ENCODE measurements around the gene PPWD1. TPM values are rescaled to one million over a fixed set of nuclear protein-coding genes. Genes with fewer than 3 reads are reported as not detected.

The PPWD1 gene
- polyA plus RNA-seq, 3 donors: 7.7 to 23.9 (median 12.3) TPM

DNA sequence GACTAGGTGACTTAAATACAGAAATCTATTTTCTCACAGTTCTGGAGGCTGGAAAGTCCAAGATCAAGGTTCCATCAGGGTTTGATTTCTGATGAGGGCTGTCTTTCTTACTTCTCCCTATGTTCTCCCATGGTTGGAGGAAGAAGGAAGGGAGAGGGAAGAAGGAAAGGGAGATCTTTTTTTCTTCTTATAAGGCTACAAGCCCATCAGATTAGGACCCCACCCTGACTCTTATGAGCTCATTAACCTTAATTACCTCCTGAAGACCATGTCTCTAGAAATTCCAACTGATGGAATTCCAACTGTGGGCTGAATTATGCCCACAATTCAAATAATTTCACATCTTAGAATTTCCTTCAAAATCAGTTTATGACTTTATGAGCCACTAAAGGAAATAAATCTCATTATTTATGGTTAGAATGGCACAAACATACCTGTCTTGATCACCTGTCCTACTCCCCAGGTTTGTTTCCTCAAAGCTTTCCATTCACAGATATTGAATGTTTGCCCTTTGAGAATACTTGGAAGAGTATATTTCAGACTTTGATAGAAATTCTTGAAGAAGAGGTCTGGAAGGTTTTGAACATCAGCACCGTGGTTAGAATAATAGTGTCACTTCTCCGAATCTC, 7.6 kb downstream of the PPWD1 start:
- Mint-ChIP-seq H3K27me3 (ENCODE audit: low read depth in 3 of 3) (no peaks in the 10 kb centered on the region), H3K4me3 (no peak overlapping the region), H3K27ac (no peak overlapping the region), H3K4me1 (peaks cover 4% of the 10 kb centered on the region), H3K36me3 (peaks cover 49 to 55% of the 10 kb centered on the region in 2 donors), H3K9me3 (no peaks in the 10 kb centered on the region)
- H3K27ac ChIP-seq (ENCODE audit: low read depth in 1 of 2, low read length in 2 of 2): no peak overlapping the region
- H3K36me3 ChIP-seq (replicated peaks in 1 of 2; ENCODE audit: control insufficient read depth in 1 of 2, insufficient read depth in 2 of 2, low read length in 2 of 2): peaks cover 52 to 71% of the 10 kb centered on the region in 2 donors
- no peaks in the 10 kb centered on the region for H3K27me3 ChIP-seq (ENCODE audit: control insufficient read depth in 2 of 2, insufficient read depth in 2 of 2, low read length in 2 of 2)
- no peaks in the 10 kb centered on the region for H3K4me1 ChIP-seq (ENCODE audit: control insufficient read depth in 1 of 2, insufficient read depth in 2 of 2, low read length in 2 of 2)
- H3K4me2 ChIP-seq (replicated peaks; ENCODE audit: extremely low read depth, low read length, poor library complexity, severe bottlenecking): no peak overlapping the region
- H3K9me3 ChIP-seq (replicated peaks in 1 of 2; ENCODE audit: control insufficient read depth in 1 of 2, insufficient read depth in 1 of 2, low read length in 2 of 2): no peaks in the 10 kb centered on the region
- 100% methylated on average over 2 of the region's 2 CpGs for WGBS (ENCODE audit: insufficient coverage)
- H3K79me2 ChIP-seq (ENCODE audit: insufficient read depth, low read length): peaks cover 23% of the 10 kb centered on the region
- TF ChIP-seq, protein P1, sequence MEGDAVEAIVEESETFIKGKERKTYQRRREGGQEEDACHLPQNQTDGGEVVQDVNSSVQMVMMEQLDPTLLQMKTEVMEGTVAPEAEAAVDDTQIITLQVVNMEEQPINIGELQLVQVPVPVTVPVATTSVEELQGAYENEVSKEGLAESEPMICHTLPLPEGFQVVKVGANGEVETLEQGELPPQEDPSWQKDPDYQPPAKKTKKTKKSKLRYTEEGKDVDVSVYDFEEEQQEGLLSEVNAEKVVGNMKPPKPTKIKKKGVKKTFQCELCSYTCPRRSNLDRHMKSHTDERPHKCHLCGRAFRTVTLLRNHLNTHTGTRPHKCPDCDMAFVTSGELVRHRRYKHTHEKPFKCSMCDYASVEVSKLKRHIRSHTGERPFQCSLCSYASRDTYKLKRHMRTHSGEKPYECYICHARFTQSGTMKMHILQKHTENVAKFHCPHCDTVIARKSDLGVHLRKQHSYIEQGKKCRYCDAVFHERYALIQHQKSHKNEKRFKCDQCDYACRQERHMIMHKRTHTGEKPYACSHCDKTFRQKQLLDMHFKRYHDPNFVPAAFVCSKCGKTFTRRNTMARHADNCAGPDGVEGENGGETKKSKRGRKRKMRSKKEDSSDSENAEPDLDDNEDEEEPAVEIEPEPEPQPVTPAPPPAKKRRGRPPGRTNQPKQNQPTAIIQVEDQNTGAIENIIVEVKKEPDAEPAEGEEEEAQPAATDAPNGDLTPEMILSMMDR (IDR thresholded peaks at IDR 0.05): no peak
- no peak overlapping the region for H2AFZ ChIP-seq (ENCODE audit: insufficient read depth, low read depth, low read length, poor library complexity, severe bottlenecking)
- intact Hi-C loops (cut with micrococcal nuclease): no loop called here
- no peaks in the 10 kb centered on the region for H4K20me1 ChIP-seq (ENCODE audit: insufficient read depth, low read length)
- H3K4me3 ChIP-seq (replicated peaks in 1 of 3; ENCODE audit: low read depth in 2 of 3, low read length in 3 of 3): no peak overlapping the region
- no peak overlapping the region for H3K9ac ChIP-seq (ENCODE audit: insufficient read depth, low read length, poor library complexity, severe bottlenecking)
- DNase-seq: no peak

DNA sequence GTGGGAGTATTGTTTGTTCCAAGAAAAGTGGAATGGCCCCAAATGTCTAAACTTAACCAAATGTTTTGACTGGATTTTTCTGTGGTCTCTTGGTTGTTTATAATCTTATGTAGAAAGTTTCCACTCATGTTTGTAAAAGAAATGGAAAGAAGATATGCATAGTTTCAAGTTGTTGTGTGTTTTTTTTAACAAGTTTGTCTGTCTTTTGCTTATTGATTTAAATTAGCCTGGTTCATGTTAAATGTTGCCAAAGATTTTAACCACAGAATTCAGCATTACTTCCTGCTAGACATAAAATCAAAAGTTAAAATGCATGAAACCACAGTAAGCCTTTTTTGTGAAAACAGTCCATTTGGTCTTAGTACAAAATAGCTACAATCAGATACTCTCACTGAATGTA, 14.0 kb downstream of the PPWD1 start:
- H3K4me3 Mint-ChIP-seq: no peak overlapping the region
- H3K27me3 Mint-ChIP-seq (ENCODE audit: low read depth in 3 of 3): no peaks in the 10 kb centered on the region
- Histone ChIP-seq H2AFZ (ENCODE audit: insufficient read depth, low read depth, low read length, poor library complexity, severe bottlenecking) (no peak overlapping the region), H4K20me1 (ENCODE audit: insufficient read depth, low read length) (no peaks in the 10 kb centered on the region), H3K36me3 (replicated peaks in 1 of 2; ENCODE audit: control insufficient read depth in 1 of 2, insufficient read depth in 2 of 2, low read length in 2 of 2) (peaks cover 60 to 92% of the 10 kb centered on the region in 2 donors), H3K4me2 (replicated peaks; ENCODE audit: extremely low read depth, low read length, poor library complexity, severe bottlenecking) (no peak overlapping the region), H3K4me1 (ENCODE audit: control insufficient read depth in 1 of 2, insufficient read depth in 2 of 2, low read length in 2 of 2) (no peaks in the 10 kb centered on the region), H3K9me3 (replicated peaks in 1 of 2; ENCODE audit: control insufficient read depth in 1 of 2, insufficient read depth in 1 of 2, low read length in 2 of 2) (no peaks in the 10 kb centered on the region), H3K27ac (ENCODE audit: low read depth in 1 of 2, low read length in 2 of 2) (no peak overlapping the region), H3K4me3 (replicated peaks in 1 of 3; ENCODE audit: low read depth in 2 of 3, low read length in 3 of 3) (no peak overlapping the region), H3K27me3 (ENCODE audit: control insufficient read depth in 2 of 2, insufficient read depth in 2 of 2, low read length in 2 of 2) (no peaks in the 10 kb centered on the region), H3K9ac (ENCODE audit: insufficient read depth, low read length, poor library complexity, severe bottlenecking) (no peak overlapping the region), H3K79me2 (ENCODE audit: insufficient read depth, low read length) (peaks cover 3% of the 10 kb centered on the region)
- peaks cover 62 to 65% of the 10 kb centered on the region in 2 donors for H3K36me3 Mint-ChIP-seq
- H3K4me1 Mint-ChIP-seq: no peaks in the 10 kb centered on the region
- no peak for DNase-seq
- no peak overlapping the region for H3K27ac Mint-ChIP-seq
- intact Hi-C loops (cut with micrococcal nuclease): no loop called here
- TF ChIP-seq, protein P1 (IDR thresholded peaks at IDR 0.05): no peak
- H3K9me3 Mint-ChIP-seq: no peaks in the 10 kb centered on the region

Data from CD14-positive monocyte (primary cell).